Fibroblast of skin of back (primary cell): ENCODE data around the gene SPOP.

Experiments
- DNase-seq: peaks from one replicate; pipeline ENCODE4 v3.0.0-alpha.2; 2013

SPOP gene

GRCh38 chr17:49549691-49550678 lies 127.9 kb downstream of the SPOP start:
- DNase-seq, result no peak

- DNase-seq, result no peak
Observed at GRCh38 chr17:49549311-49549605, 128.6 kb downstream of the SPOP start.
